GM21526 (cell line): Measurements from ENCODE around the gene COMMD6.

Experiments
- ATAC-seq: cut with Tn5 transposase; IDR thresholded peaks from one replicate; pipeline ENCODE4 v1.9.1; 2021; ENCODE audit warnings: moderate library complexity; ENCODE audit not compliant: unreplicated experiment, low FRiP score

COMMD6 gene

GRCh38 chr13:75533861-75534260 is 3.8 kb downstream of the COMMD6 start:
- ATAC-seq = no peak

- no peak for ATAC-seq
These were observed 7.1 kb downstream of the COMMD6 start for GRCh38 chr13:75530549-75530961.

- no peak for ATAC-seq
These were observed 15.7 kb downstream of the COMMD6 start for GRCh38 chr13:75521956-75522355.

GRCh38 chr13:75518439-75519088 is 19.1 kb downstream of the COMMD6 start:
- ATAC-seq = no peak

- no peak for ATAC-seq
These were observed 23.3 kb downstream of the COMMD6 start for GRCh38 chr13:75514080-75514995.

GRCh38 chr13:75513271-75513670 is 24.4 kb downstream of the COMMD6 start:
- no peak for ATAC-seq

- ATAC-seq = peak; percentile 85
These were observed 25.4 kb downstream of the COMMD6 start for GRCh38 chr13:75512253-75512652.

GRCh38 chr13:75511051-75511625 is 26.5 kb downstream of the COMMD6 start:
- no peak for ATAC-seq

GRCh38 chr13:75508002-75508548 is 29.6 kb downstream of the COMMD6 start:
- no peak for ATAC-seq

GRCh38 chr13:75507027-75508001 is 30.3 kb downstream of the COMMD6 start:
- ATAC-seq = no peak

GRCh38 chr13:75506018-75506417 is 31.6 kb downstream of the COMMD6 start:
- no peak for ATAC-seq

- ATAC-seq = no peak
These were observed 32.3 kb downstream of the COMMD6 start for GRCh38 chr13:75505327-75505726.

GRCh38 chr13:75495938-75496337 is 41.7 kb downstream of the COMMD6 start:
- ATAC-seq = no peak

GRCh38 chr13:75494491-75494890 is 43.1 kb downstream of the COMMD6 start:
- no peak for ATAC-seq

- no peak for ATAC-seq
These were observed 44.5 kb downstream of the COMMD6 start for GRCh38 chr13:75493156-75493555.

GRCh38 chr13:75492389-75492788 is 45.3 kb downstream of the COMMD6 start:
- no peak for ATAC-seq

GRCh38 chr13:75491376-75491775 is 46.3 kb downstream of the COMMD6 start:
- no peak for ATAC-seq

GRCh38 chr13:75489502-75490263 is 48.0 kb downstream of the COMMD6 start:
- ATAC-seq = peak; percentile 86
